NCI-H748 (cell line): ENCODE results near the gene NEDD4L.

ENCODE experiments used
- DNase-seq: peaks from one replicate; lab custom pipeline; 2025; ENCODE audit not compliant: unreplicated experiment; lab: John Stamatoyannopoulos, UW

Gene NEDD4L

GRCh38 chr18:58337686-58338085 lies 293.7 kb downstream of the NEDD4L start:
- peak; percentile 12 for DNase-seq

- DNase-seq: no peak
Measured at GRCh38 chr18:58338141-58338540, 294.1 kb downstream of the NEDD4L start.

GRCh38 chr18:58338961-58339592 lies 295.1 kb downstream of the NEDD4L start:
- peak; percentile 57 for DNase-seq

GRCh38 chr18:58339890-58340289 lies 295.9 kb downstream of the NEDD4L start:
- DNase-seq: no peak

- DNase-seq: no peak
Measured at GRCh38 chr18:58341916-58342315, 297.9 kb downstream of the NEDD4L start.

- no peak for DNase-seq
Measured at GRCh38 chr18:58344080-58344670, 300.1 kb downstream of the NEDD4L start.

GRCh38 chr18:58344861-58345463 lies 300.9 kb downstream of the NEDD4L start:
- DNase-seq: peak; percentile 85

- no peak for DNase-seq
Measured at GRCh38 chr18:58345875-58346274, 301.8 kb downstream of the NEDD4L start.

GRCh38 chr18:58347135-58347534 lies 303.1 kb downstream of the NEDD4L start:
- no peak for DNase-seq

GRCh38 chr18:58348517-58348916 lies 304.5 kb downstream of the NEDD4L start:
- no peak for DNase-seq

GRCh38 chr18:58348951-58349350 lies 304.9 kb downstream of the NEDD4L start:
- DNase-seq: no peak

GRCh38 chr18:58349650-58350049 lies 305.6 kb downstream of the NEDD4L start:
- DNase-seq: peak; percentile 79

GRCh38 chr18:58350526-58350925 lies 306.5 kb downstream of the NEDD4L start:
- no peak for DNase-seq

GRCh38 chr18:58351776-58352175 lies 307.8 kb downstream of the NEDD4L start:
- no peak for DNase-seq

GRCh38 chr18:58353581-58353980 lies 309.6 kb downstream of the NEDD4L start:
- DNase-seq: no peak

- no peak for DNase-seq
Measured at GRCh38 chr18:58354051-58354450, 310.0 kb downstream of the NEDD4L start.

- DNase-seq: no peak
Measured at GRCh38 chr18:58354791-58355190, 310.8 kb downstream of the NEDD4L start.

- no peak for DNase-seq
Measured at GRCh38 chr18:58355243-58355642, 311.2 kb downstream of the NEDD4L start.

GRCh38 chr18:58359218-58359617 lies 315.2 kb downstream of the NEDD4L start:
- no peak for DNase-seq

GRCh38 chr18:58359620-58360019 lies 315.6 kb downstream of the NEDD4L start:
- DNase-seq: no peak

- DNase-seq: no peak
Measured at GRCh38 chr18:58360324-58360723, 316.3 kb downstream of the NEDD4L start.

GRCh38 chr18:58361212-58361611 lies 317.2 kb downstream of the NEDD4L start:
- DNase-seq: no peak
